Fibroblast of lung (primary cell): ENCODE data around the gene DENND1A.

Experiments used
- EZH2 ChIP-seq: IDR thresholded peaks from 2 replicates; pipeline ENCODE4 v1.5.1; 2012; ENCODE audit warnings: low read length, control low read depth, mild to moderate bottlenecking; ENCODE audit errors: missing control alignments
- TF ChIP-seq, protein P1 (sequence below), 2 donors: IDR thresholded peaks in 1 of 2; conservative IDR thresholded peaks in 1 of 2; 1 replicate in 1 of 2; 2 replicates in 1 of 2; pipeline ENCODE4 v1.5.1; 2011 to 2012; ENCODE audit warnings: low read length in 2 of 2, control low read depth in 1 of 2, inconsistent platforms in 1 of 2, low read depth in 1 of 2, mild to moderate bottlenecking in 1 of 2

DNA sequence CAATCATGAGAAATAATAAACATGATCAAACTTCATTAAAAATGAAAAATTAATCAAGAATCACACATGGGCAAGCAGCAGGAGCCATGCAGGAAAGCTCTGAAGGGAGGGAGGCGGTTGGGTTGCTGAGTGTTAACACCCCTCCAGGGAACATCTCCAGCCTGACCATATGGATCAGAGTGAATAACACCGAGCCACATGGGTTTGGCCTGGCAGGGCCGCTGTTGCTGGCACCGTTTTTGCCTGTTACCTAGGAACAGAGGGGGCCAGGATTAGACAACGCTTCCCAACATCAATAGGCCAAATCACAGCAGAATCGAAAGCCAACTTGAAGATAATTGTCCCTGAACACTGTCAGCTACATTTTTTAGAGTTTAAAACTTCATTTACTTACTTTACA, 160.2 kb downstream of the DENND1A start:
- TF ChIP-seq, protein P1, sequence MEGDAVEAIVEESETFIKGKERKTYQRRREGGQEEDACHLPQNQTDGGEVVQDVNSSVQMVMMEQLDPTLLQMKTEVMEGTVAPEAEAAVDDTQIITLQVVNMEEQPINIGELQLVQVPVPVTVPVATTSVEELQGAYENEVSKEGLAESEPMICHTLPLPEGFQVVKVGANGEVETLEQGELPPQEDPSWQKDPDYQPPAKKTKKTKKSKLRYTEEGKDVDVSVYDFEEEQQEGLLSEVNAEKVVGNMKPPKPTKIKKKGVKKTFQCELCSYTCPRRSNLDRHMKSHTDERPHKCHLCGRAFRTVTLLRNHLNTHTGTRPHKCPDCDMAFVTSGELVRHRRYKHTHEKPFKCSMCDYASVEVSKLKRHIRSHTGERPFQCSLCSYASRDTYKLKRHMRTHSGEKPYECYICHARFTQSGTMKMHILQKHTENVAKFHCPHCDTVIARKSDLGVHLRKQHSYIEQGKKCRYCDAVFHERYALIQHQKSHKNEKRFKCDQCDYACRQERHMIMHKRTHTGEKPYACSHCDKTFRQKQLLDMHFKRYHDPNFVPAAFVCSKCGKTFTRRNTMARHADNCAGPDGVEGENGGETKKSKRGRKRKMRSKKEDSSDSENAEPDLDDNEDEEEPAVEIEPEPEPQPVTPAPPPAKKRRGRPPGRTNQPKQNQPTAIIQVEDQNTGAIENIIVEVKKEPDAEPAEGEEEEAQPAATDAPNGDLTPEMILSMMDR (conservative IDR thresholded peaks at IDR 0.05 in 1 of 2, IDR thresholded peaks at IDR 0.05 in 1 of 2; ENCODE audit: low read depth in 1 of 2, low read length in 2 of 2): no peak
- no peak for TF ChIP-seq EZH2
